ENCODE data around the gene ABI3.
A peak's percentile ranks its signal among the peaks of the same experiment; 100 is the strongest.

ABI3 gene

DNA sequence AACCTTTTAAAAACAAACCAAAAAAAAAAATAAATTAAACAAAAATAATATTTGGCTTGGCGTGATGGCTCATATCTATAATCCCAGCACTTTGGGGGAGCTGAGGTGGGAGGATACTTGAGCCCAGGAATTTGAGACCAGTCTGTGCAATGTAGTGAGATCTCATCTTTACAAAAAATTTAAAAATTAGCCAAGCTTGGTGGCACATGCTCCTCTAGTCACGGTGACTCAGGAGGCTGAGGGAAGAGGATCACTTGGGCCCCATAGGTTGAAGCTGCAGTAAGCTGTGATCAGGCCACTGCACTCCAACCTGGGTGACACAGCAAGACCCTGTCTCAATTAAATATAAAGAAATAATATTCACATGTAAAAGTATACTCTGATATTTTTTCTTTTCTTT, 12.3 kb upstream of the ABI3 start:
- no peak for DNase-seq

DNA sequence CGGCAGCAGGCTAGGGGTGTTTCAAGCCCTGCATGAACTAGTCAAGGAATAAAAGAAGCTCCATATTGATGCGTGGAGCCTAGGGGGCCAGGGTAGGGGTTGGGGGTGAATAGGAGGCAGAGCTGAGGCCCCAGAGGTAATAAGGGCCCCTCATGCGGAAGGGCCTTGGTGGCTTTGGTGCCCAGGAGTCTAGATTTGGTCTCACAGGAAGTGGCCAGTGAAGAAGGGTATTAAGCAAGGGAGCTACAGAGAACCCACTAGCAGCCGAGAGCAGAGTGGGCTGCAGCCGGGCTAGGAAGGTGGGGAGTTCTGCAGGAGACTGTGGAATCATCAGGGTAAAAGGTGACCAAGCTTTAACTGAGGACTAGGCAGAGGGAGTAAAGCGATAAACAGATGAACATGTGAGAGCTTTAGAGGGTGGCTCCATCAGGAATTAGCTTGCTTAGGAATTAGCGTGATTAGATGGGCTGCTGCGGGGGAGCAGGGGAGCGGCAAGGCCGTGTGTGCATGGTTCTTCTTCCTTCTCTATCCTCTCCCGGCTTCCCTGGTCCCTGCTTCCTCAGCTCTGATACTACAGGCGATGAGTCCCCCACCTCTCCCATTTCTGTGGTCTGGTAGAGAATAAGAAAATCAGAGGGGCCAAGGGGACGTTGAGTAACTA, 10.0 kb upstream of the ABI3 start:
- no peak for DNase-seq

DNA sequence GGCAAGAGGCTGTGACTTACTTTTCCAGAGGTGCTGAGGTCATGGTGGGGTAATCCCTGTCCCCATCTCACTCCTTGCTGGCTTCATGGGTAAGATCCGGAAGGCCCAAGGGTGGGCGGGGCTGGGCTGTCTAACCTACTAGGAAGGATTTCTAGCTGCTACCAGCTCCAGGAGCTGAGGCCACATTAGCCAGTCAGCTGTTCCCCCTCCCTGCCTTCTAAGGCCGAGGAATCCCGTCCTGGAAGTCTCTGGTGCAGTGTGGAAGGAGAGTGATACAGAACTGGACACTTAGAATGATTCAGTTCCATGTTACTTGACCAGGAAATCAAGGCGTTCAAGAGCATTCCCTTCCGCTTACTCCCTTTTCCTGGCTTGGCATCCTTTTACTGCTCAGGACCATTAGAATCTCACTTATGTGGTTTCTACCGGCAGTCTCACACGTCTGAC, 9.0 kb upstream of the ABI3 start:
- no peak for DNase-seq

DNA sequence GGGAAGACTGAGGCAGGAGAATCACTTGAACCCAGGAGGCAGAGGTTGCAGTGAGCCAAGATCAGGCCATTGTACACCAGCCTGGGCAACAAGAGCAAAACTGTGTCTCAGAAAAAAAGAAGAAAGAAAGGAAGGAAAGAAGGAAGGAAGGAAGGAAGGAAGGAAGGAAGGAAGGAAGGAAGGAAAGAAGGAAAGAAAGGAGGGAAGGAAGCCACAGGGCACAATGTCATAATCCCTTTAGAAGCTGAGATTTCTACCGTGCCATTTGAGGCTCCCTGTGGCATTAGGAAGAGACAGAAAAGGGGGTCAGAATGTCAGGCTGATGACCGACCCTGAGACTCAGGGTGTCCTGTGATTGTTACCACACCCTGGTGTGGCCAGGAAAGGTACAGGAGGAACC, 6.7 kb upstream of the ABI3 start:
- DNase-seq, result no peak

DNA sequence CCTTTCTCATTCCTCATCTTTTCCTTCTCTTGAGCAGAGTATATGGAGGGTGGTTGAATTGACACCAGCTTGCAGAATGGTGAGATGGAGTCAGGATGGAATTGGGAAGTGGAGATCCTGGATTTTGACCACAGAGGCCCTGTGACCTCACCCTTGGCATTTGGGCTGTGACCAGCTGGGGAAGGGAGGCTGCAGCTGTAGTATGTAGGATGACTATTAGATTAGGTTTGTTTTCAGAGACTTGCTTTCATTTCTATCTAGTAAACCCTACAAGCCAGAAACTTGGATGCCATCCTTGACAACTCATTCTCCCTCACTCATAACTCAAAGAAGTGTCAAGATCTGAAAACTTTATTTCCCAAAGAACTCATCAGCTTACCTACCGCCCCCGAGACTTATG, 6.0 kb upstream of the ABI3 start:
- no peak for DNase-seq

DNA sequence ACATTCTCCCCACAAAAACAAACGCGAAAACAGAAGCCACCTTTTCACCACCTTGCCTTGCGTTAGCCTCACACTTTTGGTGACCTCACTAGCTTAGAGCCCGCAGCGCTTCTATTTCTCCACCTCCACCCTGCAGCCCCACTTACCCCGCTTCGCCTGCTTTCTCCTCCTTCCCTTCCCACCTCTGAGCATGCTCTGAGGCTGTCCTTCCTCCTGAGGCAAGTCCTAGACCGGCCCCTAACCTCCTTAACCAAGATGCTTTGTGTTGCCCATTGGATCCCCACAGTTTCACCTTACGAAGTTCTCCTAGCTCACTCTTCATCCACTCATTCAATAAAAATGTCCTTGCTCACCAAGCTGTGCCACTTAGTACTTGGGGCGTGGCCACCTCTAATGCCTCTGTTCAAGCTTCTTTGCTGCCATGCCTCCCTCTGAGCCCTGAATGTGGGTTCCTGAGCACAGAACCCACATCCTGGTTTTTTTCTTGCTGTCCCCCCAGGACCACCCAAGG, 1.4 kb upstream of the ABI3 start:
- DNase-seq, result no peak

DNA sequence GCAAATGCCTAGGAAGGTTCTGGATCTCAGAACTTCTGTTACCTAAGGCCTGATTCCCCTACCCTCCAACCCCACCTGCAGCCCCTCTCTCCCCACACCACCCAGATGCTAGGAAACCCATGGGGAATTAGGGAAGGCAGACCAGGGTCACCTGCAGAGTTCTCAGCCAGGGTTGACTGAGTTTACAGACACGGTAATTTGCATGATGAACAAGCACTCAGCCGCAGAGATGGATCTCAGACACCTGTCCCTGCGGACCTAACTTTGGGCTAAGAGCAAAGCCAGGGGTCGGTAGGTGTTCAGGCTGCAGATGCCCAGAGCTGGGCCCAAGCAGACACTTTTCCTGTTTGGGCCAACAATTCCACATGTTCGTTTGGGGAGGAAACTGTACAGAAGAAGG, 2.9 kb downstream of the ABI3 start:
- DNase-seq, result no peak

DNA sequence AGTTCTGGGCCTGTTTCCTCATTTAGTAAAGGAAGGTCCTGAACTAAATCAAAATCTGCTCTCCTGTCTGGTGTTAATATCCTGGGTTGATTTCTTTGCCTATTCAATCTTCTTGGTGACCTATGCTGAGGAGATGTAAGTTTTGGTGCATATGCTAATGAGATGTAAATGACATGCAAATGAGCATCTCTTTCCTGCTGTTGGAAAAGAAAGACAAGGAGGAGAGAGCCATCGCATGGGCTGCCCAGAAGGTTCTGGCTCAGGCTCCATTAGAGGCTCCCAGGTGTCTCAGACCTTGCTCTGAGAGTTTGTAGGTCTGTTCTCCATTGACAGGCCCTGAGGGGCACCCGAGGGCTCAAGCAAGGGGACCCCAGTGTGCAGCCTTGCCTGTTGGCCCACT, 3.3 kb downstream of the ABI3 start:
- DNase-seq, result no peak

DNA sequence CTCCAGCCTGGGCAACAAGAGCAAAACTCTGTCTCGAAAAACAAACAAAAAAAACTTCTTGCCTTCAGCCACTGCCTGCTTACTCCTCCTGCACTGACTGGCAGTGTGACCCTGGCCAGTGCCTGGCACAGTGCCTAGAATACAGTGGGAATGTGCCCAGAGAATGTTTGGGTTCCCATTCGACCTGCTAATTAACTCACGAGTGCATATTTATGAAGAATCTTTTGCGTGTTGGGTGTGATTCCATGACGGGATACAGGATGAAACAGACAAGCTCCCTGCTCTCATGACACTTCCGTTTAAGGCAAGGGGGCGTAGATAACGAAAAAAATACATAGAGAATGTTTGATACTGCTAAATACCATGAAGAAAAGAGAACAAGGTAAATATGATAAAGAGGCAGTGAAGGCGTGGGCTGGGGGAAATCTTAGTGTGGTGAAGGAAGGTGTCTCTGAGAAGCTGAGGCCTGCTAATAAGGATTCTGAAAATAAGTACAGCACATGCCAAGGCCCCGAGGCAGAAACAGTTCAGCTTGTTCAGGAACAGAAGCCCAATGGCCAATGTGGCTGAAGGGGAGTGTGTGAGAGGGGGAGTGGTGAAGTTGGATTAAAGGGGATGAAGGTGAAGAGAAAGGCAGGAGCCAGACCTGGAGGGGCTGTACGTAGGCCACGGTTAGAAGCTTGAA, 4.3 kb downstream of the ABI3 start:
- no peak for DNase-seq

DNA sequence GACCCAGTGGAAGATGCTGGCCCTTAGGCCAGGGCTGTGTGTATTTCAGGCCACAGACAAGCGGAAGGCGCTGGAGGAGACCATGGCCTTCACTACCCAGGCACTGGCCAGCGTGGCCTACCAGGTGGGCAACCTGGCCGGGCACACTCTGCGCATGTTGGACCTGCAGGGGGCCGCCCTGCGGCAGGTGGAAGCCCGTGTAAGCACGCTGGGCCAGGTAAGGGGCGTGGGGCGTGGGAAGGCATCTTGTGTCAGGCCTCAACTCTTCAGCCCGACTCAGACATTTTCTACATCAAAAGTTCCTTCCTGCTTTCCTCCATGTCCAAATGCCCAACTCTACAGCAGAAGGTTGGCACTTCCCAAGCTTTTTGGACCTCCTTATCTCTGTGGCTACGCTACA, 6.0 kb downstream of the ABI3 start:
- no peak for DNase-seq

DNA sequence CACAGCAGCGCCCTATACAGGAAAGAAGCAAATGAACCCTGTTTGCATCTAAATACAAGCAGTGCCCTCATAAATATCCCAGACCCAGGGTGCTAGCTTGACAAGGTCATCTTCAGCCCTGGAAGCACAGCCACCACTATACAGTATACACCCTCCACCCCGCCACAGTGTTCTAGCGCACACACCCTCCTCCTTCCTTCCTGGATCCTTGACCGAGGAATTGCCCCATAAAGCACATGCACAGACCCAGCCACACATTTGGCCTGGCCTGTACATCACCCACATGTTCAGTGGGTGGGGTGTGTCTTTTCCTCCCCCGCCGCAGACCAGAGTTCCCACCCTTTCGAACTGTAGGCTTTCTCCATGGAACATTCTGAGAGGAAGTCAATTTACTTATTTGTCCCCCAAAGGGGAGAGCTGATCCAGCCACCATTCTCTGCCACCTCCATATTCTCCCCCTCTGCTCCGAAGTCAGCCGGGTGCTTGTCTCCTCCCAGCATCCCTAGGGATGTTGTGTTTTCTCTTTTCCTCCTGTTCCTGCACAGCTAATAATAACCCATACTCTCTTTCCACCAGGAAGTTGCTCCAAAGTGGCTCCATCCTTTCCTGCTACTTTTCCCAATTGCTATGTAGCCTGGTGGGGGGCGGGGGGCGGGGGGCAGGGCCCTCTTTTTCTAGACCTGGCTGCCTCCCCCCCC, 6.6 kb downstream of the ABI3 start:
- DNase-seq, result no peak

DNA sequence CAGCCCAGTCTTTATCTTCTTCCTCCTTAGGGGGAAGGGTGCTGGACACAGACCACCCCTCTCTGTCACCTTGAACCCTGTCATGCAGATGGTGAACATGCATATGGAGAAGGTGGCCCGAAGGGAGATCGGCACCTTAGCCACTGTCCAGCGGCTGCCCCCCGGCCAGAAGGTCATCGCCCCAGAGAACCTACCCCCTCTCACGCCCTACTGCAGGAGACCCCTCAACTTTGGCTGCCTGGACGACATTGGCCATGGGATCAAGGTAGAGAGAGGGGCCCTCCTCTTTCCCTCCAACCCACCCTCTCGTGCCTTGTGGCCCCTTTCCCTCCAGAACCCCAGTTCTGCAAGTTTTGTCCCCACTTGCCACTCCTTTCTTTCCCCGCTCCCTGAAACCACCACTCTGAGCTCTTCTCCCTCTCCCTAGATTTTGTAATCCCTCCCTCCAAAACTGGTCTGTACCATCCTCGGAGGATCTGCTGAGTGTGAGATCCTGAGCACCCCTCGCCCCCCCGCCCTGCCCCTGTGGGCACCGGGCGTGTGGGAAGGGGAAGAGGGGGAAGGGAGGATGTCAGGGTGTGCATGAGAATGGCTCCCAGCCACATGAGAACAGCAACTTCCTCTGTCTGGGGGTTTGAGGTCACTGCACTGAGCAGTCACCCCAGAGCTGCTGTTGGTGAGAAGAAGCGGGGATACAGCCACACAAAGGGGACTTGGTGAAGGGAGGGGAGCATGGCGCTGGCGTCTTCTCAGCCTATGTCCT, 7.3 kb downstream of the ABI3 start:
- DNase-seq, result no peak

DNA sequence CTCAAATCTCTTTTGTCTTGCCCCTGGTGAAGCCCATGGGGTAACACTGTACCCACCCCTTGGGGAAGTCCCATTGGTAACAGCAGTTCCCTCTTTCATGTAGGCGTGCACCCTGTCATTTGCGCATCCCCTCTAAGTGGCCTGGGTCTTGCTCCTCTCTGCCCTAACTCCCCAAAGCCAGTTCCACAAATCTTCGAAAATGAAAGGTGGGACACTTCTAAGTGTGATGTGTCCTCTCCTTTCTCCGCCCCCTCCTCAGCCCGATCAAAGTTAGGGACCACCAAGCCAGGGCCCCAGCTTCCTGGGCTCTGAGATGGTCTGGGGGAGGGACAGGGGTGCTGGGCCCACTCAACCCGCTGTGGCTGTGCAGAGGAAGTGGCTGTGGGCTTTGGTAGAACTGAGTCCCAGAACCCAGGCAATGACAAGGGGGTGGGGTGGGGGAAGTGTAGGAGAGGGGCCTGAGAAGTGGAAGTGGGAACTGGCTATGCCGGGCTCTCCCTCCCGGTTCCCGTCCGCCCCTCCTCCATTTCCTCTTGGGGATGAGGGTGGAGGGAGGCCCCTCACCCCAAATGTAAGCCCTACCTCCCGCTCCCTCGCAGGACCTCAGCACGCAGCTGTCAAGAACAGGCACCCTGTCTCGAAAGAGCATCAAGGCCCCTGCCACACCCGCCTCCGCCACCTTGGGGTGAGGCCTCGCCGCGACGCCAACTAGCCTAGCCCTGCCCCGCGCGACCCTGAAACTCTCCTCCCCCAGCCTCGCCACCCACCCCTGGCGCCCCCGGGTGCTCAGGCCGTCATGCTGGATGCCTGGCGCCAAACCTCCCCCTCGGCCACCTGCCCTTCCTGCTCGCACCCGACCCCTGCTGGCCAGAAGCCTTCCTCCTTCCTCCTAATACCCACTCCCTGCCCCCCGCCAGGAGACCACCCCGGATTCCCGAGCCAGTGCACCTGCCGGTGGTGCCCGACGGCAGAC, 8.7 kb downstream of the ABI3 start:
- no peak for DNase-seq

DNA sequence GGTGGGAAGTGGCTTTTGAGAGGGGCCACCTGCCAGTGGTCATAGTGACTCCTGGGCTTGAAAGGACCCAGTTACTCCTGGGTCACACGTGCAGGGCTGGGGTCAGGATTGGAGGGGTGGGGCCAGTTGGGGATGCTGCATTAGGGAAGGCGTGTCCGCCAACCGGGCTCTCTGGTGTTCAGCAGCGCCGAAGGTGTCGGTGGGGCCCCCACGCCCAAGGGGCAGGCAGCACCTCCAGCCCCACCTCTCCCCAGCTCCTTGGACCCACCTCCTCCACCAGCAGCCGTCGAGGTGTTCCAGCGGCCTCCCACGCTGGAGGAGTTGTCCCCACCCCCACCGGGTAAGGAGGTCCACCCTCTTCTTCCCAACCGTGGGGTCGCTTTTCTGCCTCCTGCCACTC, 9.5 kb downstream of the ABI3 start:
- DNase-seq, result no peak

DNA sequence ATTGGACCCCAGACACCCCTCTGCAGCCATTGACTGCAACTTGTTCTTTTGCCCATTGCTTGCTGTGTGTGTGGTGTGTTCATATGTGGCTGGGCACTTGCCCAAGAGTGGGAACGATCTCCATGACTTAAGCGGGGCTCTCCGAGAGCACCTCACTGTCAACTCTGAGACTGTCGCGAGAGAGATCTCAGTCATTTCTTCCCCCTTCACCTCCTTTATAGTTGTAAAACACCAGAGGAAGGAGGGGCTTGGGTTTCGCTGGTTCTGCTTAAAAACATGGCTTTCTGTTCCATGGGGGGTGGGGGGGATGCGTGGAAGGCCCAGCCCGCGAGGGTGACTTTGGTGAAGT, 12.6 kb downstream of the ABI3 start:
- DNase-seq, result no peak

DNA sequence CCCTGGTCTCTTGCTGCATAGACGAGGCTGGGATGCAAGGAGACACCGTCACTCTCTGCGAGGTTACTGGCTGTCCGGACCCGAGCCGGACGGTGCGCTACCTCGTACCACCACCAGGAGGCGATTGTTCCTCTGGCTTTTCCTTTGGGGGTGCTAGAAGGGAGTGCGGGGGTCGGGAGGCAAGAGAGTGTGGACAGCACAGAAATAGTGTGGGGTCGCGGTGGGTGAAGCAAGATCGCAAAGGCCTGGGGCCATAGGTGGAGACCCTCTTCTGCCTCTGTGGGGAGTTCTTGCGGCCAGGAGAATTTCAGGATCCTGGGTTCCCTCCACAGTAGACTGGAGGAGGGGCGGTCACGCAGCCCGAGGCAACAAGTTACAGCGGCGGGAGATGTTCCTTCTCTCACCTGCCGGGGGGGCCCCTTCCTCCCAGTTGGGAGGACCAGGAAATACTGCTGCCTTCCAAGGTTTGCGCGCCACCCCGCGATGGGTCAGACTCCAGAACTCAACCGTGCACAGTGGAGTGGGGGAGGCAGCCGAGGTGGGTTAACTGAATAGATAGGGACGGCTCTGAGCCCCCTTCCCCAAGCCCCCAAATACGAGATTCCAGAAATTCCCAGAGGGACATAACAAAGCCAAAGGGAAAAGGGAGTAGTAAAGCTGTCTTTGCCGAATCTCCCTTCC, 13.2 kb downstream of the ABI3 start:
- peak; percentile 74 for DNase-seq

DNA sequence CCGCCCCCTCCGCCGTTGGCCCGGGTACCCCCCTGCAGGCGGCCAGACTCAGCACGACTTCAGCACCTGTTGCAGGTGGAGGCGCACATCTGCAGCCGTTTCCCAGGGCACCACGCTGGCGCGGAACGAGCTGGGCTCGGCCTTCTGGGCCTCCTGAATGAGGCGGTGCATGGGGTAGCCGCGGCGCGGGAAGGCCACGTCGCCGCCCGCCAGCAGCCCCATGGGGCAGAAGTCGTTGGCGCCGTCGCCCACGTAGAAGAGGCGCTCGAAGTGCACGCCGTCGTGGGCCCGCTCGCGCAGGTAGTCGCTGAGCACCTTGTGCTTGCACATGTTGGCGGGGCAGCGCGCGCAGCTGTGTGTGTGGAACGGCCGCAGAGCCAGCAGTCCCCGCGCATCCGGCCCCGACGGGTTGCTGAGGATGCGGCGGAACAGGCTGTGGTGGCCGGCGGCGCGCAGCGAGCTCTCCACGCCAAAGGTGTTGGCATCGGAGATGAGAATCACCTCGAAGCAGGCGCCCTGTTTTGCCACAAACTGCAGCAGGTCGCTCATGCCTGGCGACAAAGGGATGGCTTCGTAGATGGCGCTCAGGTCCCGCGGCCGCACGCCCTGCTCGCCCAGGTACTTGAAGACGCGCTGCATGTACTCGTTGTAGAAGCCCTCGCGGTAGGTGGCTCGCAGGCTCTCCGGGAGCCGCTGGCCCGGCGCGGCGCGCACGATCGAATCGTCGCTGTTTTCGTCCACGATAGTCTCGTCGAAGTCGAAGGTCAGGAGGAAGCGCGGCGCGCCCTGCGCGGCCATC, 13.9 kb downstream of the ABI3 start:
- peak; percentile 37 for DNase-seq

DNA sequence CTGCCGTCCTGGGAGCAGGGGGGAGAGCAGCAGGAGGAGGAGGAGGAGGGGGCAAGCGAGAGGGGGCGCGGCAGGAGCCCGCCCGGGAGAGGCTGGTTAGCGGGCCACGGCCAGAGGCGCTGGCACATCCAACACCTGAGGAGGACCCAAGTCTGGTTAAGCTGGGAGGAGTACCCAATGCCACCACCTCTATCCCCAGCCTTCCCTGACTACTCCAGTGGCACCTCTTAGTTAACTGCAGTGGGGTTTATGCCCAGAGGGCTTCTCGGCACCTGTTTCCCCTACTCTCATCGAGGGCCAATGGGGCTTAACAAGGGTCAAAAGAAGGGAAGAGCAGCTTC, 14.5 kb downstream of the ABI3 start:
- DNase-seq, result no peak

DNA sequence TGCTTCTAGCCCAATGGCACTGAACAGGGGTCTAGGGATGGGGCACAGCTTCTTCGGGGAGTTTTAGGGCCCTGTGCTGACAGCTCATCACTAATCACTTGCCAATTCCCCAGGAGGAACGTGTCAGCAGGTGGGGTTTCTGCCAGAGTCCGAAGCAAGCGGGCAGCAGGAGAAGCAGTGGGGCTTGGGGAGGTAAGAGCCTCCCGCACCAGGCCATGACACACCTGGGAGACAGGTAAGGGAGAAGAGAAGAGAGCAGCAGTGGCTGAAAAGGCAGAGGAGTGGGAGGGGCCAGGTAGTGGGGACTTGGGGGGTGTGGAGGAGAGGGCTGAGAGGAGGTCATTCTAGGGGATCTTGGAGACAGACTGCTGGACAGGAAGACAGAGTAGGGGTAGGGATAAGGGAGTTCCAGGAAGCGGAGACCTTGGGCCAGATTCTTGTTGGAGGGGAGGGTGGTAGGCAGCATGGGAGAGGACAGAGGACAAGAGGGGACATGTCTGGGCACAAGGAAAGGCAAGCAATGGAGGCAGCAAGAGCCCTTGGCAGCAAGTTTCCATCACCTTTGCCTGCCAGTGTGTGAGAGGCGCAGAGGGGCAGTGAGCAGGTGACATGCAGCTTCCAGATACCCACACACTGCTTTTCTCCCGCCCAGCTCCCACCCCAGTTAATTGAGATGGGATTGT, 15.2 kb downstream of the ABI3 start:
- no peak for DNase-seq

DNA sequence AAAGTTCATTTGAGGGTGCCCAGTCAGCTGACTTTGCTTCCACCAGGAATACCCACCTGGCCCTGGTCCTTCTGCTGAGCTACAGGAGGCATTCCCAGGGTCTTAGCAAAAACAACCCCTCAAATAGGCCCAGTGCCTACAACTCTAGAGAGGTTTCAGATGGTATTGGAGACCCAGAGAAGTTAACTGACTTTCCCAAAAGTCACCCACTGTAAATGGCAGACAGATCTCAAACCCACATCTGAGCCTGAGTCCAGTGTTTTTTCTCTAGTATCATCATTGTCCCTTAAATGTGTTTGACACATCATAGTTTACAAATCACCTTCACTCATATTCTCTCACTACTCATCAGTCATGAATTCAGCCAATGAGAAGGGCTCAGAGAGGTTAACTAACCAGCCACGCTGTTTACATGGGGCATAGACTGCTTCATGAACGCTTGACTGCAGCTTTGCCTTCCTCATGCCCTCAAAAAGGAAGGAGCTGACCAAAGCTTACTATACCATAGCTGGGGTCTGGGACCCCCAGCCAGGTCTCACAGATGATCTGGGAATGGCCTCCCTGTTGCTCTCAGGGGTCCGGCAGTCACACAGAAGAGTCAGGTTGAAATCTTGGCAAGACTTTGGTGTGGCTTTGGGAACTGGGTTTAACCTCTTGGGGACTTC, 16.4 kb downstream of the ABI3 start:
- DNase-seq, result no peak
